ENCODE results near the gene TGM1. TPM values are rescaled to one million over a fixed set of nuclear protein-coding genes. Genes with fewer than 3 reads are reported as not detected.

Gene TGM1
- total and polyA plus RNA-seq, 2 experiments from 2014 or later = 0.31 to 0.63 TPM

GRCh38 chr14:24290746-24291145 lies 27.8 kb upstream of the TGM1 start (continued):
- TF ChIP-seq, protein P1, sequence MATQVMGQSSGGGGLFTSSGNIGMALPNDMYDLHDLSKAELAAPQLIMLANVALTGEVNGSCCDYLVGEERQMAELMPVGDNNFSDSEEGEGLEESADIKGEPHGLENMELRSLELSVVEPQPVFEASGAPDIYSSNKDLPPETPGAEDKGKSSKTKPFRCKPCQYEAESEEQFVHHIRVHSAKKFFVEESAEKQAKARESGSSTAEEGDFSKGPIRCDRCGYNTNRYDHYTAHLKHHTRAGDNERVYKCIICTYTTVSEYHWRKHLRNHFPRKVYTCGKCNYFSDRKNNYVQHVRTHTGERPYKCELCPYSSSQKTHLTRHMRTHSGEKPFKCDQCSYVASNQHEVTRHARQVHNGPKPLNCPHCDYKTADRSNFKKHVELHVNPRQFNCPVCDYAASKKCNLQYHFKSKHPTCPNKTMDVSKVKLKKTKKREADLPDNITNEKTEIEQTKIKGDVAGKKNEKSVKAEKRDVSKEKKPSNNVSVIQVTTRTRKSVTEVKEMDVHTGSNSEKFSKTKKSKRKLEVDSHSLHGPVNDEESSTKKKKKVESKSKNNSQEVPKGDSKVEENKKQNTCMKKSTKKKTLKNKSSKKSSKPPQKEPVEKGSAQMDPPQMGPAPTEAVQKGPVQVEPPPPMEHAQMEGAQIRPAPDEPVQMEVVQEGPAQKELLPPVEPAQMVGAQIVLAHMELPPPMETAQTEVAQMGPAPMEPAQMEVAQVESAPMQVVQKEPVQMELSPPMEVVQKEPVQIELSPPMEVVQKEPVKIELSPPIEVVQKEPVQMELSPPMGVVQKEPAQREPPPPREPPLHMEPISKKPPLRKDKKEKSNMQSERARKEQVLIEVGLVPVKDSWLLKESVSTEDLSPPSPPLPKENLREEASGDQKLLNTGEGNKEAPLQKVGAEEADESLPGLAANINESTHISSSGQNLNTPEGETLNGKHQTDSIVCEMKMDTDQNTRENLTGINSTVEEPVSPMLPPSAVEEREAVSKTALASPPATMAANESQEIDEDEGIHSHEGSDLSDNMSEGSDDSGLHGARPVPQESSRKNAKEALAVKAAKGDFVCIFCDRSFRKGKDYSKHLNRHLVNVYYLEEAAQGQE (IDR thresholded peaks at IDR 0.05; ENCODE audit: unreplicated experiment) = no peak
- TF ChIP-seq, protein P2, sequence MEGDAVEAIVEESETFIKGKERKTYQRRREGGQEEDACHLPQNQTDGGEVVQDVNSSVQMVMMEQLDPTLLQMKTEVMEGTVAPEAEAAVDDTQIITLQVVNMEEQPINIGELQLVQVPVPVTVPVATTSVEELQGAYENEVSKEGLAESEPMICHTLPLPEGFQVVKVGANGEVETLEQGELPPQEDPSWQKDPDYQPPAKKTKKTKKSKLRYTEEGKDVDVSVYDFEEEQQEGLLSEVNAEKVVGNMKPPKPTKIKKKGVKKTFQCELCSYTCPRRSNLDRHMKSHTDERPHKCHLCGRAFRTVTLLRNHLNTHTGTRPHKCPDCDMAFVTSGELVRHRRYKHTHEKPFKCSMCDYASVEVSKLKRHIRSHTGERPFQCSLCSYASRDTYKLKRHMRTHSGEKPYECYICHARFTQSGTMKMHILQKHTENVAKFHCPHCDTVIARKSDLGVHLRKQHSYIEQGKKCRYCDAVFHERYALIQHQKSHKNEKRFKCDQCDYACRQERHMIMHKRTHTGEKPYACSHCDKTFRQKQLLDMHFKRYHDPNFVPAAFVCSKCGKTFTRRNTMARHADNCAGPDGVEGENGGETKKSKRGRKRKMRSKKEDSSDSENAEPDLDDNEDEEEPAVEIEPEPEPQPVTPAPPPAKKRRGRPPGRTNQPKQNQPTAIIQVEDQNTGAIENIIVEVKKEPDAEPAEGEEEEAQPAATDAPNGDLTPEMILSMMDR (conservative IDR thresholded peaks at IDR 0.05; ENCODE audit: low read depth in 2 of 2) = no peak
- TF ChIP-seq EZH2phosphoT487 (IDR thresholded peaks at IDR 0.05; ENCODE audit: unreplicated experiment) (no peak), NANOG (IDR thresholded peaks at IDR 0.05; ENCODE audit: borderline replicate concordance) (no peak)

DNA sequence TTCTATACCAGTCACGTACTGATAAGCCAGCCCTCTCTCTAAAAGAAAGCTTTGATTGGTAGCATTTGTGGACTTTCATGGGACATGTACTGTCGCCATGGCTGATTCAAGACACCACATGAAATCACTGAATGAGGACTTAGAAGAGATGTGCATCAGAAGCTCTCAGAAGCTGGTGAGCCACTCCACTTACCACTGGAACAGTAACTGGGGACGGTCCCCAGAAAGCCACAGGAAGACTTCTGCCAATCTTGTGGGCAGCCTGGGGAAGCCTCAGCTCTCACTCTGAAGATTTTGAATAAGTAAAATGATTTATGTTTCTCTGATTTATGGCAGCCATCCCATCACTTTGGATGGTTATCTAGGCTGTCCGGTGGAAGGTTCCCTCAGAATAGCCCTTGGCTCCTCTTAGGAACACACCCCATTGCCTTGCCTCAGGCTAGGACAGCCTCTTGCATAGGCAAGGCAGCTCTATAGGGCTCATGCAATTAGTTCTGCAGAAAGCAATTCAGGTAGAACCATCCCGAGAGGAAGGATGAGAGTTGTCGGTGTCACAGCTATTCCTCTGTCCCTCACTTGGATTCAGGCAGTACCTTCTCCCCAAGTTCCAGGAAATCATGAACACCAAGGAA lies 26.8 kb upstream of the TGM1 start:
- no peaks in the 10 kb centered on the region for H3K4me1 ChIP-seq (ENCODE audit: insufficient read depth)
- Mint-ChIP-seq H3K4me3 (no peak overlapping the region), H3K36me3 (ENCODE audit: low read depth) (no peaks in the 10 kb centered on the region; the same call in 1 of the 3 replicates), H3K4me1 (no peaks in the 10 kb centered on the region), H3K27ac (no peak overlapping the region), H3K9me3 (no peaks in the 10 kb centered on the region), H3K27me3 (ENCODE audit: insufficient read depth, low read depth, poor library complexity) (peaks cover 9% of the 10 kb centered on the region)
- no peaks in the 10 kb centered on the region for H3F3A ChIP-seq (replicated peaks; ENCODE audit: low read depth)
- H3K4me3 ChIP-seq = no peak overlapping the region
- H4K20me1 ChIP-seq (replicated peaks; ENCODE audit: insufficient read depth) = no peaks in the 10 kb centered on the region; the same call in 1 of the 2 replicates
- no peaks in the 10 kb centered on the region for H3K79me2 ChIP-seq (replicated peaks; ENCODE audit: insufficient read depth)
- no peaks in the 10 kb centered on the region for H3K27me3 ChIP-seq (ENCODE audit: insufficient read depth)
- H3K9me2 ChIP-seq (ENCODE audit: insufficient read depth) = no peaks in the 10 kb centered on the region
- H2AFZ ChIP-seq = no peak overlapping the region
- H3K36me3 ChIP-seq (ENCODE audit: insufficient read depth) = no peaks in the 10 kb centered on the region
- H3K27ac ChIP-seq (ENCODE audit: low read depth) = no peak overlapping the region
- ATAC-seq (no peak), DNase-seq (ENCODE audit: low spot score) (no peak)
- no peak overlapping the region for H3K4me2 ChIP-seq
- TF ChIP-seq NANOG (IDR thresholded peaks at IDR 0.05; ENCODE audit: borderline replicate concordance) (no peak), ZNF114 (CRISPR knock-in tag; IDR thresholded peaks at IDR 0.05) (no peak), ZNF331 (CRISPR knock-in tag; IDR thresholded peaks at IDR 0.05; ENCODE audit: low read depth) (no peak), POLR2AphosphoS5 (IDR thresholded peaks at IDR 0.05; ENCODE audit: low read depth) (no peak), CREB1 (CRISPR knock-in tag; IDR thresholded peaks at IDR 0.05; ENCODE audit: low read depth) (no peak), JUNB (IDR thresholded peaks at IDR 0.05; ENCODE audit: unreplicated experiment) (no peak), EZH2phosphoT487 (IDR thresholded peaks at IDR 0.05; ENCODE audit: unreplicated experiment) (no peak)
- TF ChIP-seq, protein P3, sequence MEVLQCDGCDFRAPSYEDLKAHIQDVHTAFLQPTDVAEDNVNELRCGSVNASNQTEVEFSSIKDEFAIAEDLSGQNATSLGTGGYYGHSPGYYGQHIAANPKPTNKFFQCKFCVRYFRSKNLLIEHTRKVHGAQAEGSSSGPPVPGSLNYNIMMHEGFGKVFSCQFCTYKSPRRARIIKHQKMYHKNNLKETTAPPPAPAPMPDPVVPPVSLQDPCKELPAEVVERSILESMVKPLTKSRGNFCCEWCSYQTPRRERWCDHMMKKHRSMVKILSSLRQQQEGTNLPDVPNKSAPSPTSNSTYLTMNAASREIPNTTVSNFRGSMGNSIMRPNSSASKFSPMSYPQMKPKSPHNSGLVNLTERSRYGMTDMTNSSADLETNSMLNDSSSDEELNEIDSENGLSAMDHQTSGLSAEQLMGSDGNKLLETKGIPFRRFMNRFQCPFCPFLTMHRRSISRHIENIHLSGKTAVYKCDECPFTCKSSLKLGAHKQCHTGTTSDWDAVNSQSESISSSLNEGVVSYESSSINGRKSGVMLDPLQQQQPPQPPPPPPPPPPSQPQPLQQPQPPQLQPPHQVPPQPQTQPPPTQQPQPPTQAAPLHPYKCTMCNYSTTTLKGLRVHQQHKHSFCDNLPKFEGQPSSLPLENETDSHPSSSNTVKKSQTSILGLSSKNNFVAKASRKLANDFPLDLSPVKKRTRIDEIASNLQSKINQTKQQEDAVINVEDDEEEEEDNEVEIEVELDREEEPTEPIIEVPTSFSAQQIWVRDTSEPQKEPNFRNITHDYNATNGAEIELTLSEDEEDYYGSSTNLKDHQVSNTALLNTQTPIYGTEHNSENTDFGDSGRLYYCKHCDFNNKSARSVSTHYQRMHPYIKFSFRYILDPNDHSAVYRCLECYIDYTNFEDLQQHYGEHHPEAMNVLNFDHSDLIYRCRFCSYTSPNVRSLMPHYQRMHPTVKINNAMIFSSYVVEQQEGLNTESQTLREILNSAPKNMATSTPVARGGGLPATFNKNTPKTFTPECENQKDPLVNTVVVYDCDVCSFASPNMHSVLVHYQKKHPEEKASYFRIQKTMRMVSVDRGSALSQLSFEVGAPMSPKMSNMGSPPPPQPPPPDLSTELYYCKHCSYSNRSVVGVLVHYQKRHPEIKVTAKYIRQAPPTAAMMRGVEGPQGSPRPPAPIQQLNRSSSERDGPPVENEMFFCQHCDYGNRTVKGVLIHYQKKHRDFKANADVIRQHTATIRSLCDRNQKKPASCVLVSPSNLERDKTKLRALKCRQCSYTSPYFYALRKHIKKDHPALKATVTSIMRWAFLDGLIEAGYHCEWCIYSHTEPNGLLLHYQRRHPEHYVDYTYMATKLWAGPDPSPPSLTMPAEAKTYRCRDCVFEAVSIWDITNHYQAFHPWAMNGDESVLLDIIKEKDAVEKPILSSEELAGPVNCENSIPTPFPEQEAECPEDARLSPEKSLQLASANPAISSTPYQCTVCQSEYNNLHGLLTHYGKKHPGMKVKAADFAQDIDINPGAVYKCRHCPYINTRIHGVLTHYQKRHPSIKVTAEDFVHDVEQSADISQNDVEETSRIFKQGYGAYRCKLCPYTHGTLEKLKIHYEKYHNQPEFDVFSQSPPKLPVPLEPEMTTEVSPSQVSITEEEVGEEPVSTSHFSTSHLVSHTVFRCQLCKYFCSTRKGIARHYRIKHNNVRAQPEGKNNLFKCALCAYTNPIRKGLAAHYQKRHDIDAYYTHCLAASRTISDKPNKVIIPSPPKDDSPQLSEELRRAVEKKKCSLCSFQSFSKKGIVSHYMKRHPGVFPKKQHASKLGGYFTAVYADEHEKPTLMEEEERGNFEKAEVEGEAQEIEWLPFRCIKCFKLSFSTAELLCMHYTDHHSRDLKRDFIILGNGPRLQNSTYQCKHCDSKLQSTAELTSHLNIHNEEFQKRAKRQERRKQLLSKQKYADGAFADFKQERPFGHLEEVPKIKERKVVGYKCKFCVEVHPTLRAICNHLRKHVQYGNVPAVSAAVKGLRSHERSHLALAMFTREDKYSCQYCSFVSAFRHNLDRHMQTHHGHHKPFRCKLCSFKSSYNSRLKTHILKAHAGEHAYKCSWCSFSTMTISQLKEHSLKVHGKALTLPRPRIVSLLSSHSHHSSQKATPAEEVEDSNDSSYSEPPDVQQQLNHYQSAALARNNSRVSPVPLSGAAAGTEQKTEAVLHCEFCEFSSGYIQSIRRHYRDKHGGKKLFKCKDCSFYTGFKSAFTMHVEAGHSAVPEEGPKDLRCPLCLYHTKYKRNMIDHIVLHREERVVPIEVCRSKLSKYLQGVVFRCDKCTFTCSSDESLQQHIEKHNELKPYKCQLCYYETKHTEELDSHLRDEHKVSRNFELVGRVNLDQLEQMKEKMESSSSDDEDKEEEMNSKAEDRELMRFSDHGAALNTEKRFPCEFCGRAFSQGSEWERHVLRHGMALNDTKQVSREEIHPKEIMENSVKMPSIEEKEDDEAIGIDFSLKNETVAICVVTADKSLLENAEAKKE (CRISPR knock-in tag; IDR thresholded peaks at IDR 0.05) = no peak
